ENCODE measurements around the gene NFE2L1.

- TF ChIP-seq, protein P1, sequence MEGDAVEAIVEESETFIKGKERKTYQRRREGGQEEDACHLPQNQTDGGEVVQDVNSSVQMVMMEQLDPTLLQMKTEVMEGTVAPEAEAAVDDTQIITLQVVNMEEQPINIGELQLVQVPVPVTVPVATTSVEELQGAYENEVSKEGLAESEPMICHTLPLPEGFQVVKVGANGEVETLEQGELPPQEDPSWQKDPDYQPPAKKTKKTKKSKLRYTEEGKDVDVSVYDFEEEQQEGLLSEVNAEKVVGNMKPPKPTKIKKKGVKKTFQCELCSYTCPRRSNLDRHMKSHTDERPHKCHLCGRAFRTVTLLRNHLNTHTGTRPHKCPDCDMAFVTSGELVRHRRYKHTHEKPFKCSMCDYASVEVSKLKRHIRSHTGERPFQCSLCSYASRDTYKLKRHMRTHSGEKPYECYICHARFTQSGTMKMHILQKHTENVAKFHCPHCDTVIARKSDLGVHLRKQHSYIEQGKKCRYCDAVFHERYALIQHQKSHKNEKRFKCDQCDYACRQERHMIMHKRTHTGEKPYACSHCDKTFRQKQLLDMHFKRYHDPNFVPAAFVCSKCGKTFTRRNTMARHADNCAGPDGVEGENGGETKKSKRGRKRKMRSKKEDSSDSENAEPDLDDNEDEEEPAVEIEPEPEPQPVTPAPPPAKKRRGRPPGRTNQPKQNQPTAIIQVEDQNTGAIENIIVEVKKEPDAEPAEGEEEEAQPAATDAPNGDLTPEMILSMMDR (IDR thresholded peaks at IDR 0.05 in 4 of 5, conservative IDR thresholded peaks at IDR 0.05 in 1 of 5) = no peak
- TF ChIP-seq POLR2A (IDR thresholded peaks at IDR 0.05) = no peak
Observed at GRCh38 chr17:48022901-48023300, 25.3 kb upstream of the NFE2L1 start.
